Small intestine (tissue), 7 donors: ENCODE results near the gene ZNF646. TPM values are rescaled to one million over a fixed set of nuclear protein-coding genes. Genes with fewer than 3 reads are reported as not detected.

ENCODE experiments used
- DNase-seq, 2 donors: peaks; one replicate each; pipeline versions ENCODE4 v3.0.0 to v3.0.0-alpha.2; 2013
- FAIRE-seq: peaks from 2 replicates; lab custom pipeline; 2012; peaks lifted over from hg19 to GRCh38; lab: Jason Lieb, UNC
- H3K27ac ChIP-seq, 3 donors: one replicate each; pipeline ENCODE4 v1.5.1; 2013; ENCODE audit warnings: low read length in 2 of 3, mild to moderate bottlenecking in 2 of 3, control low read depth in 1 of 3, inconsistent platforms in 1 of 3, low read depth in 1 of 3, moderate library complexity in 1 of 3
- H3K27me3 ChIP-seq, 3 donors: one replicate each; pipeline ENCODE4 v1.6.1; 2013; ENCODE audit warnings: low read length in 3 of 3, inconsistent platforms in 1 of 3; ENCODE audit not compliant: control insufficient read depth in 3 of 3, insufficient read depth in 3 of 3
- H3K36me3 ChIP-seq, 3 donors: one replicate each; pipeline ENCODE4 v1.6.1; 2013; ENCODE audit warnings: low read length in 3 of 3, inconsistent platforms in 1 of 3, low read depth in 1 of 3, mild to moderate bottlenecking in 1 of 3, moderate library complexity in 1 of 3; ENCODE audit not compliant: control insufficient read depth in 3 of 3, insufficient read depth in 2 of 3
- H3K4me1 ChIP-seq, 3 donors: one replicate each; pipeline ENCODE4 v1.6.1; 2013; ENCODE audit warnings: low read length in 2 of 3, inconsistent platforms in 1 of 3, low read depth in 1 of 3, mild to moderate bottlenecking in 1 of 3, moderate library complexity in 1 of 3; ENCODE audit not compliant: control insufficient read depth in 3 of 3, insufficient read depth in 2 of 3
- H3K4me3 ChIP-seq, 3 donors: one replicate each; pipeline ENCODE4 v1.5.1; 2013; ENCODE audit warnings: low read length in 3 of 3, control low read depth in 1 of 3, inconsistent platforms in 1 of 3, low read depth in 1 of 3, mild to moderate bottlenecking in 1 of 3, moderate library complexity in 1 of 3
- H3K9me3 ChIP-seq, 2 donors: one replicate each; pipeline ENCODE4 v1.6.1; 2013; ENCODE audit warnings: low read depth in 1 of 2, low read length in 1 of 2; ENCODE audit not compliant: control insufficient read depth in 2 of 2, insufficient read depth in 1 of 2
- WGBS, 3 donors: extraction: QIAGEN DNeasy Blood & Tissue Kit; methylation state at CpG; one replicate each; pipeline ENCODE4 v1.1.7; 2013; 5-methylcytosine and 5-hydroxymethylcytosine counted together
- polyA plus RNA-seq, 4 donors: library from polyadenylated mRNA; stranded (reverse) in 3 of 4; unstranded in 1 of 4; fragments of 200-250 nt in 3 of 4; fragments of 120-200 nt in 1 of 4; gene quantifications; one replicate each; pipeline versions ENCODE4 v1.2.1 to v1.2.3, GENCODE V29; 2013
- donor health status: healthy with polysubstance abuse.
- donor health status: control.
- donor health status: control.
- donor health status: Bipolar disorder and iron deficiency.
- donor health status: healthy.

The ZNF646 gene
- polyA plus RNA-seq, 4 donors = 3.0 to 14.0 (median 7.3) TPM

DNA sequence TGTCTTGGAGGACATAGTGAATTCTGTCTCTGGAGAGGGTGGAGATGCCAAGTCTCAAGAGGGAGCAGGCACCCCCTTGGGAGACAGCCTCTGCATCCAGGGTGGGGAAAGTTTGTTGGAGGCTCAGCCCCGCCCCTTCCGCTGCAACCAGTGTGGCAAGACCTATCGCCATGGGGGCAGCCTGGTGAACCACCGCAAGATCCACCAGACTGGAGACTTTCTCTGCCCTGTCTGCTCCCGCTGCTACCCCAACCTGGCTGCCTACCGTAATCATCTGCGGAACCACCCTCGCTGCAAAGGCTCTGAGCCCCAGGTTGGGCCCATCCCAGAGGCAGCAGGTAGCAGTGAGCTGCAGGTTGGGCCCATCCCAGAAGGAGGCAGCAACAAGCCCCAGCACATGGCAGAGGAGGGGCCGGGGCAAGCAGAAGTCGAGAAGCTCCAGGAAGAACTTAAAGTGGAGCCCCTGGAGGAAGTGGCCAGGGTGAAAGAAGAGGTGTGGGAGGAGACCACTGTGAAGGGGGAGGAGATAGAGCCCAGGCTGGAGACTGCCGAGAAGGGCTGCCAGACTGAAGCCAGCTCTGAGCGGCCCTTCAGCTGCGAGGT is 5.2 kb downstream of the ZNF646 start:
- 86 to 95% (median 95%) methylated on average over 13 of the region's 13 CpGs for WGBS, 3 donors
- H3K36me3 ChIP-seq = peaks cover 16 to 85% (median 20%) of the 10 kb centered on the region in 3 donors
- peaks cover 0 to 2% (median 0%) of the 10 kb centered on the region in 3 donors for H3K4me1 ChIP-seq
- H3K27ac ChIP-seq = no peak overlapping the region
- FAIRE-seq = no peak
- H3K9me3 ChIP-seq = no peaks in the 10 kb centered on the region
- DNase-seq = no peak
- H3K4me3 ChIP-seq = no peak overlapping the region
- no peaks in the 10 kb centered on the region for H3K27me3 ChIP-seq

DNA sequence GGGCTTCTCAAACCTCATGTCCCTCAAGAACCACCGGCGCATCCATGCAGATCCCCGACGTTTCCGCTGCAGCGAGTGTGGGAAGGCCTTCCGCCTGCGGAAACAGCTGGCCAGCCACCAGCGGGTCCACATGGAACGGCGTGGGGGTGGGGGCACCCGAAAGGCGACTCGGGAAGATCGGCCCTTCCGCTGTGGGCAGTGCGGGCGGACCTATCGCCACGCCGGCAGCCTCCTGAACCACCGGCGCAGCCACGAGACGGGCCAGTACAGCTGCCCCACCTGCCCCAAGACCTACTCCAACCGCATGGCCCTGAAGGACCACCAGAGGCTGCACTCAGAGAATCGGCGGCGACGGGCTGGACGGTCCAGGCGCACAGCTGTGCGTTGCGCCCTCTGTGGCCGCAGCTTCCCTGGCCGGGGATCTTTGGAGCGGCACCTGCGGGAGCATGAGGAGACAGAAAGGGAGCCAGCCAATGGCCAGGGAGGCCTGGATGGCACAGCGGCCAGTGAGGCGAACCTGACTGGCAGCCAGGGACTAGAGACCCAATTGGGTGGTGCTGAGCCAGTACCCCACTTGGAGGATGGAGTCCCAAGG is 5.9 kb downstream of the ZNF646 start:
- Histone ChIP-seq H3K27ac (no peak overlapping the region), H3K9me3 (no peaks in the 10 kb centered on the region), H3K4me1 (peaks cover 0 to 2% (median 0%) of the 10 kb centered on the region in 3 donors), H3K4me3 (no peak overlapping the region), H3K27me3 (no peaks in the 10 kb centered on the region), H3K36me3 (peaks cover 16 to 91% (median 22%) of the 10 kb centered on the region in 3 donors)
- no peak for DNase-seq
- WGBS, 3 donors = 96 to 98% (median 97%) methylated on average over 36 to 40 of the region's 40 CpGs
- no peak for FAIRE-seq

DNA sequence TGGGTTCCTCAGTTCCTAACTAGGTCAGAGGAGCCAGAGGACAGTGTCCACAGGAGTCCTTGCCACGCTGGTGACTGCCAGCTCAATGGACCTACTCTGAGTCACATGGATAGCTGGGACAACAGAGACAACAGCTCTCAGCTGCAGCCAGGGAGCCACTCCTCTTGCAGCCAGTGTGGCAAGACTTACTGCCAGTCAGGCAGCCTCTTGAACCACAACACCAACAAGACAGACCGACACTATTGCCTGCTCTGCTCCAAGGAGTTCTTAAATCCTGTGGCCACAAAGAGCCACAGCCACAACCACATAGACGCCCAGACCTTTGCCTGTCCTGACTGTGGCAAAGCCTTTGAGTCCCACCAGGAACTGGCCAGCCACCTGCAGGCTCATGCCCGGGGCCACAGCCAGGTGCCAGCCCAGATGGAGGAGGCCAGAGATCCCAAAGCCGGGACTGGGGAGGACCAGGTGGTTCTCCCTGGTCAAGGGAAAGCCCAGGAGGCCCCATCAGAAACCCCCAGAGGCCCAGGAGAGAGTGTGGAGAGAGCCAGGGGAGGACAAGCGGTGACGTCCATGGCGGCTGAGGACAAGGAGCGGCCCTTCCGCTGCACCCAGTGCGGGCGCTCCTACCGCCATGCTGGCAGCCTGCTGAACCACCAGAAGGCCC is 6.7 kb downstream of the ZNF646 start:
- no peak overlapping the region for H3K4me3 ChIP-seq
- no peak for DNase-seq
- H3K9me3 ChIP-seq = no peaks in the 10 kb centered on the region
- H3K4me1 ChIP-seq = no peaks in the 10 kb centered on the region
- WGBS, 3 donors = 91 to 92% (median 92%) methylated on average over 11 to 13 of the region's 13 CpGs
- peaks cover 16 to 96% (median 22%) of the 10 kb centered on the region in 3 donors for H3K36me3 ChIP-seq
- FAIRE-seq = no peak
- no peak overlapping the region for H3K27ac ChIP-seq
- H3K27me3 ChIP-seq = no peaks in the 10 kb centered on the region

DNA sequence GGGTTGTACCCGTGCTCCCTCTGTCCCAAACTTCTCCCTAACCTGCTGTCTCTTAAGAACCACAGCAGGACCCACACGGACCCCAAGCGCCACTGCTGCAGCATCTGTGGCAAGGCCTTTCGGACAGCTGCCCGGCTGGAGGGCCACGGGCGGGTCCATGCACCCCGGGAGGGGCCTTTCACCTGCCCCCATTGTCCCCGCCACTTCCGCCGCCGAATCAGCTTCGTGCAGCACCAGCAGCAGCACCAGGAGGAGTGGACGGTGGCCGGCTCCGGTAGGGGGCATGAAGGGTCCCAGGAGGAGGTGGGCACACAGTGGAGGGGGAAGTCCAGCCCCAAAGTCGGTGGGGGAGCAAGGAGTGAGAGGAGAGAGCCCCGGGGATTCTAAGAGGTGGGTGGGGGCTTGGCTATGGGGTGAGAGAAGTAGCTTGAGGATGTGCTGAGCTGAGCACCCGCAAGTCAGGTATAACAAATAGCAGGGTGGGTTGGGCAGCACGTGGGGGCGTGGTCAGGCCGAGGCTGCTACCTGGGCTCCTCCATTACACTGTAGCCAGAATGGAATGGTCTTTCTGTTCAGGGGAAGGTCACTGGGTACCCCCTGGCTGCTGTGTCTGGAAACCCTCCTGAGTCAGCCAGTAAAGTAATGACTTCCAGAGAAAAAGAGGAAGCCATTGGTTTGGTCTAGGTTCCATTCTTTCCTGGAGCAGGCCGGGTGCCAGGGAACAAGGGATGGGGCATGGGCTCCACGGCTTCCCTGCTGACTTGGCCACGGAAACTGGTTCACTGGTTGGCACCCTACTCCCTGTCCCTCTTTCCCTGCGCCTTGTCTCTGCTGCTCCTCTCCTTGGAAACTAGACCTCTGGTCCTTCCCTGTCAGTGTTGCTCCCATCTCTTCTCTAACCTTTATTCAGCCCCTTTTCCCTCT is 7.5 kb downstream of the ZNF646 start:
- no peak for DNase-seq
- no peaks in the 10 kb centered on the region for H3K4me1 ChIP-seq
- H3K27ac ChIP-seq = peak overlapping the region in 2 of 3 donors; percentile 22 to 27
- H3K4me3 ChIP-seq = no peak overlapping the region
- no peaks in the 10 kb centered on the region for H3K27me3 ChIP-seq
- no peak for FAIRE-seq
- 83 to 86% (median 85%) methylated on average over 25 to 26 of the region's 26 CpGs for WGBS, 3 donors
- peaks cover 19 to 94% (median 22%) of the 10 kb centered on the region in 3 donors for H3K36me3 ChIP-seq
- no peaks in the 10 kb centered on the region for H3K9me3 ChIP-seq

DNA sequence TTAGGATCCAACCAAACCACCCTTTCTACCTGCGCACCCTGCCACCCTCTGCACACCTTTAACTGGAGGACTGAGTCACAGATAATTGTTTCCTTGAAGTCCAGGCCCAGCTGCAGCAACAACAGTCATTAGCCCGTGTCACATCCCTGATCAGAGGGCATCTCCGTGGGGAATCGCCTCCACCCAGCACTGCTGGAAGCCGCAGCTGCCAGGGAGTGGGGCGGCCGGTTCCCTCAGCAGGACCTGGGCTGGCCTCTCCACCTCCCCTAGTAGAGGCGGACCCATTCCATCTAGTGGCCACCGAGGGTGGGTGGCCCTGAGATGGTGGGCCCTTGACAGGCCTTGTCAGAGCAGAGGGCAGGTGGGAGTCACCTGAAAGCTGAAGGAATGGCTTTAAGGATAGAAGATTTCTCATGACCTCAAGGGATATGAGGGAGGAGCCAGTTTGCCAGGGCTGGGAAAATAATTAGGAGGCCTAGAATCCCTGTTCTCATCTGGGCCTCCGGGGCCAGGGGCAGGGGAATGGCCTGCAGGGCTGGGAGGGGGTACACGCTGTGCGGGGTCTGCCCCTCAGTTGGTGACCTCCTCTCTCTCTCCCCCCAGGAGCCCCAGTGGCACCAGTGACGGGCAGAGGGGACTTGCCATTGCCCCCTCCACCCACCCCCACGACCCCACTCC is 8.3 kb downstream of the ZNF646 start:
- FAIRE-seq = no peak
- Histone ChIP-seq H3K27me3 (no peaks in the 10 kb centered on the region), H3K9me3 (no peaks in the 10 kb centered on the region), H3K36me3 (peaks cover 17 to 94% (median 19%) of the 10 kb centered on the region in 3 donors), H3K4me1 (no peaks in the 10 kb centered on the region), H3K27ac (peak overlapping the region in 2 of 3 donors; percentile 27 to 29), H3K4me3 (no peak overlapping the region)
- peak in 1 of 2 donors; percentile 60 for DNase-seq
- WGBS, 3 donors = 44 to 76% (median 70%) methylated on average over 11 to 14 of the region's 14 CpGs

DNA sequence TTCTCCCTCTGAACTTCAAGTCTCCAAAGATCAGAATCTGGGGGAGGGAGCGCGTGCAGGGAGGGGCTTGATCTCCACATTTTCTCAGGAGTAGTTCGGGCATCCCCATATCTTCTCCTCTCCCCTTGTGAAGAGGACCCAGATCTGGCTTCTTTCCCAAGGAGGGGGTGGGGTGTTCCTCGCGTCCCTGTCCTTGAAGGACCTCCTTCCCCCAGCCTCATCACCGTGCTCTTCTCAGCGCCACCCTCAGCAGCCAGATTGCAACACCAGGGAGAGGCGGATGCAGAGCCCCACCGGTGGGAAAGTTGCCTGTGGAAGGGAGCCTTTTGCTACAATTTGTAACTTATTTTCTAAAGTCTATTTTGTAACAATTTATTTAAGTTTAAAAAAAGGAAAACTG is 8.9 kb downstream of the ZNF646 start:
- Histone ChIP-seq H3K36me3 (peaks cover 17 to 94% (median 19%) of the 10 kb centered on the region in 3 donors), H3K4me1 (no peaks in the 10 kb centered on the region), H3K9me3 (no peaks in the 10 kb centered on the region), H3K4me3 (no peak overlapping the region), H3K27ac (no peak overlapping the region), H3K27me3 (no peaks in the 10 kb centered on the region)
- WGBS, 3 donors = 72 to 84% (median 81%) methylated on average over 9 of the region's 9 CpGs
- DNase-seq (no peak), FAIRE-seq (no peak)

DNA sequence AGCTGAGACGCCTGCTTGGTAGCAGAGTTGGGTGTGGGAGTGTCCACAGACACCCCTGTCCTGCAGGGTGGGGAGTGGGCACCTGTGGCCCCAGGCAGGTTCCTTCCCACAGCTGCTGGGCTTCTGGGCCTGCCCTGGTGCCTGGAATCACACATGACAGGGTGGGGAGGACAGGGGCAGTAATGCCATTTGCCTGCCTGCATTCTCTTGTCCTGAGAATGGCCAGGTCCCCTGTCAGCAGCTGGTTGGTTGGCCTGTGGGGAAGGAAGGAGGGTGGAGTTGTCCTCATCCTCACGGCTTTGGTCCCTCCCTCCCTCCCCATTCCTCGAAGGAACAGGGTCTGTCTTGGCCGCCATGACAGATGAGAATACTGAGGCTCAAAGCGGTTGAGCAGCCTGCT is 9.3 kb downstream of the ZNF646 start:
- 70% methylated on average over 5 of the region's 5 CpGs for WGBS, 3 donors
- no peak overlapping the region for H3K4me3 ChIP-seq
- H3K27me3 ChIP-seq = no peaks in the 10 kb centered on the region
- FAIRE-seq (no peak), DNase-seq (no peak)
- H3K36me3 ChIP-seq = peaks cover 14 to 93% (median 17%) of the 10 kb centered on the region in 3 donors
- H3K27ac ChIP-seq = no peak overlapping the region
- H3K9me3 ChIP-seq = no peaks in the 10 kb centered on the region
- no peaks in the 10 kb centered on the region for H3K4me1 ChIP-seq
